ENCODE results near the gene MTHFD1L. TPM values are rescaled to one million over a fixed set of nuclear protein-coding genes. Genes with fewer than 3 reads are reported as not detected.
"Not testable (repeated sequence)": the region's sequence is repeated elsewhere in the genome, so short reads cannot be mapped to it uniquely, and the experiment has no call there.

The MTHFD1L gene
- total and polyA plus RNA-seq, 7 experiments from 2014 or later: 5.7 to 57.8 (median 7.8) TPM

GRCh38 chr6:151036211-151036721 is 170.8 kb downstream of the MTHFD1L start:
- POLR2A ChIA-PET; H3K27me3 Mint-ChIP-seq; DNase-seq; H3K27me3 ChIP-seq (ENCODE audit: control insufficient read depth in 2 of 2, insufficient read depth in 2 of 2, low read length in 2 of 2); H3K4me3 Mint-ChIP-seq; H3K4me3 ChIP-seq (ENCODE audit: low read length); H3K27ac ChIP-seq (ENCODE audit: low read depth, low read length); H3K4me1 ChIP-seq (ENCODE audit: control insufficient read depth in 2 of 2, insufficient read depth in 2 of 2, low read length in 2 of 2); intact Hi-C loops (cut with micrococcal nuclease); H3K27ac Mint-ChIP-seq; CTCF ChIA-PET; H3K9me3 Mint-ChIP-seq; H3K9me3 ChIP-seq (ENCODE audit: control insufficient read depth in 2 of 3, low read length in 3 of 3); H3K36me3 ChIP-seq (ENCODE audit: control insufficient read depth in 2 of 3, insufficient read depth in 3 of 3, low read length in 3 of 3); ATAC-seq; H3K4me1 Mint-ChIP-seq: not testable (repeated sequence)
- H3K36me3 Mint-ChIP-seq: peaks cover 8 to 41% (median 24%) of the 10 kb centered on the region in 5 donors

GRCh38 chr6:151036869-151037680 is 171.6 kb downstream of the MTHFD1L start:
- H3K36me3 ChIP-seq (ENCODE audit: control insufficient read depth in 2 of 3, insufficient read depth in 3 of 3, low read length in 3 of 3): no peaks in the 10 kb centered on the region
- Mint-ChIP-seq H3K36me3 (peaks cover 8 to 41% (median 23%) of the 10 kb centered on the region in 5 donors), H3K27ac (no peak overlapping the region), H3K27me3 (no peaks in the 10 kb centered on the region), H3K4me1 (peaks cover 0 to 9% (median 0%) of the 10 kb centered on the region in 7 donors), H3K4me3 (no peak overlapping the region), H3K9me3 (no peaks in the 10 kb centered on the region)
- DNase-seq (no peak), ATAC-seq (no peak)
- CTCF ChIA-PET: no interaction called here
- no peaks in the 10 kb centered on the region for H3K4me1 ChIP-seq (ENCODE audit: control insufficient read depth in 2 of 2, insufficient read depth in 2 of 2, low read length in 2 of 2)
- no peaks in the 10 kb centered on the region for H3K27me3 ChIP-seq (ENCODE audit: control insufficient read depth in 2 of 2, insufficient read depth in 2 of 2, low read length in 2 of 2)
- H3K27ac ChIP-seq (ENCODE audit: low read depth, low read length): no peak overlapping the region
- no peak overlapping the region for H3K4me3 ChIP-seq (ENCODE audit: low read length)
- intact Hi-C loops (cut with micrococcal nuclease): no loop called here
- no peaks in the 10 kb centered on the region for H3K9me3 ChIP-seq (ENCODE audit: control insufficient read depth in 2 of 3, low read length in 3 of 3)
- POLR2A ChIA-PET: no interaction called here

- ATAC-seq (no peak), DNase-seq (peak in 1 of 9 donors; percentile 1)
- Histone ChIP-seq H3K9me3 (ENCODE audit: control insufficient read depth in 2 of 3, low read length in 3 of 3) (no peaks in the 10 kb centered on the region), H3K4me1 (ENCODE audit: control insufficient read depth in 2 of 2, insufficient read depth in 2 of 2, low read length in 2 of 2) (no peaks in the 10 kb centered on the region), H3K27me3 (ENCODE audit: control insufficient read depth in 2 of 2, insufficient read depth in 2 of 2, low read length in 2 of 2) (no peaks in the 10 kb centered on the region), H3K27ac (ENCODE audit: low read depth, low read length) (no peak overlapping the region), H3K4me3 (ENCODE audit: low read length) (no peak overlapping the region), H3K36me3 (ENCODE audit: control insufficient read depth in 2 of 3, insufficient read depth in 3 of 3, low read length in 3 of 3) (no peaks in the 10 kb centered on the region)
- Mint-ChIP-seq H3K4me1 (peaks cover 0 to 9% (median 0%) of the 10 kb centered on the region in 7 donors), H3K36me3 (peaks cover 8 to 43% (median 23%) of the 10 kb centered on the region in 5 donors), H3K27ac (no peak overlapping the region), H3K9me3 (no peaks in the 10 kb centered on the region), H3K4me3 (no peak overlapping the region), H3K27me3 (no peaks in the 10 kb centered on the region)
- CTCF ChIA-PET: no interaction called here
- POLR2A ChIA-PET: no interaction called here
- intact Hi-C loops (cut with micrococcal nuclease): no loop called here
Observed at GRCh38 chr6:151038616-151039015, 173.1 kb downstream of the MTHFD1L start.

GRCh38 chr6:151040888-151041521 is 175.5 kb downstream of the MTHFD1L start:
- H3K9me3 Mint-ChIP-seq; POLR2A ChIA-PET; H3K36me3 ChIP-seq (ENCODE audit: control insufficient read depth in 2 of 3, insufficient read depth in 3 of 3, low read length in 3 of 3); H3K27me3 Mint-ChIP-seq; H3K27ac ChIP-seq (ENCODE audit: low read depth, low read length); intact Hi-C loops (cut with micrococcal nuclease); H3K4me3 ChIP-seq (ENCODE audit: low read length); H3K9me3 ChIP-seq (ENCODE audit: control insufficient read depth in 2 of 3, low read length in 3 of 3); H3K27me3 ChIP-seq (ENCODE audit: control insufficient read depth in 2 of 2, insufficient read depth in 2 of 2, low read length in 2 of 2); H3K4me1 Mint-ChIP-seq; H3K4me3 Mint-ChIP-seq; CTCF ChIA-PET; H3K4me1 ChIP-seq (ENCODE audit: control insufficient read depth in 2 of 2, insufficient read depth in 2 of 2, low read length in 2 of 2); H3K27ac Mint-ChIP-seq: not testable (repeated sequence)
- peak in 1 of 9 donors; percentile 18 for DNase-seq
- peak; percentile 90 for ATAC-seq
- H3K36me3 Mint-ChIP-seq: peaks cover 14 to 52% (median 36%) of the 10 kb centered on the region in 5 donors

DNA sequence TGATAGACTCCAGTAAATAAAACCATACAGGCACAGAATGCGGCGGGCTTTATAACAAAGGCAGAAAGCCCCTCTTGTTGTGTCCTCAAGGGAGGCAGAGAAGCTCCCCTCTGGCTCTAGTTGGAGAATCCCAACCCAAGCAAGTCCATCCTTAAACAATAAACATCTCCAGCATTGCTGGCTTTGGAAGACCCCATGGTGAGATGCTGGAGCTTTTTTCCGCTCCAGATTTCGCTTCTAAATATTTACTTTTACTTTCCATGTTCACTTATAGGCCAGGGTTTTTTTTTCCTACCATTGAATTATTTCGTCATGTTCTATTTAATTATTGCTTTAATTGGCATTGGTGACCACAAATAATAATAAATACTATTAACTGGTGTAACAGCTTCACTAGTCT is 176.2 kb downstream of the MTHFD1L start:
- CTCF ChIA-PET: no interaction called here
- H3K27ac ChIP-seq (ENCODE audit: low read depth, low read length): no peak overlapping the region

GRCh38 chr6:151042911-151043330 is 177.4 kb downstream of the MTHFD1L start:
- H3K4me3 Mint-ChIP-seq; H3K27me3 ChIP-seq (ENCODE audit: control insufficient read depth in 2 of 2, insufficient read depth in 2 of 2, low read length in 2 of 2); DNase-seq; H3K27me3 Mint-ChIP-seq; POLR2A ChIA-PET; H3K9me3 ChIP-seq (ENCODE audit: control insufficient read depth in 2 of 3, low read length in 3 of 3); ATAC-seq; H3K4me1 ChIP-seq (ENCODE audit: control insufficient read depth in 2 of 2, insufficient read depth in 2 of 2, low read length in 2 of 2); H3K36me3 ChIP-seq (ENCODE audit: control insufficient read depth in 2 of 3, insufficient read depth in 3 of 3, low read length in 3 of 3); H3K27ac Mint-ChIP-seq; H3K9me3 Mint-ChIP-seq; H3K4me3 ChIP-seq (ENCODE audit: low read length); H3K27ac ChIP-seq (ENCODE audit: low read depth, low read length); H3K4me1 Mint-ChIP-seq; intact Hi-C loops (cut with micrococcal nuclease); CTCF ChIA-PET: not testable (repeated sequence)
- peaks cover 22 to 48% (median 32%) of the 10 kb centered on the region in 5 donors for H3K36me3 Mint-ChIP-seq

More for the DNA sequence above, 176.2 kb downstream of the MTHFD1L start:
- peaks cover 0 to 3% (median 0%) of the 10 kb centered on the region in 11 donors for H3K9me3 Mint-ChIP-seq
- Histone ChIP-seq H3K27me3 (ENCODE audit: control insufficient read depth in 2 of 2, insufficient read depth in 2 of 2, low read length in 2 of 2) (no peaks in the 10 kb centered on the region), H3K9me3 (ENCODE audit: control insufficient read depth in 2 of 3, low read length in 3 of 3) (no peaks in the 10 kb centered on the region), H3K4me1 (ENCODE audit: control insufficient read depth in 2 of 2, insufficient read depth in 2 of 2, low read length in 2 of 2) (no peaks in the 10 kb centered on the region), H3K36me3 (ENCODE audit: control insufficient read depth in 2 of 3, insufficient read depth in 3 of 3, low read length in 3 of 3) (no peaks in the 10 kb centered on the region), H3K4me3 (ENCODE audit: low read length) (no peak overlapping the region)
- H3K27me3 Mint-ChIP-seq: no peaks in the 10 kb centered on the region
- peaks cover 14 to 52% (median 32%) of the 10 kb centered on the region in 5 donors for H3K36me3 Mint-ChIP-seq
- DNase-seq (no peak), ATAC-seq (no peak)
- intact Hi-C loops (cut with micrococcal nuclease): no loop called here
- POLR2A ChIA-PET: no interaction called here
- H3K4me1 Mint-ChIP-seq: peaks cover 0 to 4% (median 0%) of the 10 kb centered on the region in 7 donors
- H3K4me3 Mint-ChIP-seq: no peak overlapping the region
- H3K27ac Mint-ChIP-seq: no peak overlapping the region
